HK-2 (cell line): ENCODE data around the gene CDH4.
"Not testable (repeated sequence)": the region's sequence is repeated elsewhere in the genome, so short reads cannot be mapped to it uniquely, and the experiment has no call there.

ENCODE experiments used
- DNase-seq: peaks from one replicate; pipeline ENCODE4 v3.0.0-alpha.2; 2018; ENCODE audit not compliant: unreplicated experiment

The CDH4 gene

GRCh38 chr20:61437280-61438206, 185.5 kb downstream of the CDH4 start:
- DNase-seq: no peak

- no peak for DNase-seq
Measured at GRCh38 chr20:61438285-61438684, 186.2 kb downstream of the CDH4 start.

GRCh38 chr20:61439251-61439650, 187.2 kb downstream of the CDH4 start:
- DNase-seq: no peak

GRCh38 chr20:61440548-61441055, 188.5 kb downstream of the CDH4 start:
- no peak for DNase-seq

- DNase-seq: no peak
Measured at GRCh38 chr20:61441537-61441936, 189.5 kb downstream of the CDH4 start.

- DNase-seq: no peak
Measured at GRCh38 chr20:61442075-61442670, 190.1 kb downstream of the CDH4 start.

- DNase-seq: no peak
Measured at GRCh38 chr20:61442718-61443117, 190.7 kb downstream of the CDH4 start.

GRCh38 chr20:61443443-61444126, 191.5 kb downstream of the CDH4 start:
- DNase-seq: no peak

- DNase-seq: no peak
Measured at GRCh38 chr20:61444637-61445036, 192.6 kb downstream of the CDH4 start.

GRCh38 chr20:61445138-61445537, 193.1 kb downstream of the CDH4 start:
- no peak for DNase-seq

- no peak for DNase-seq
Measured at GRCh38 chr20:61445741-61446140, 193.7 kb downstream of the CDH4 start.

- no peak for DNase-seq
Measured at GRCh38 chr20:61447952-61448351, 195.9 kb downstream of the CDH4 start.

GRCh38 chr20:61448386-61448785, 196.3 kb downstream of the CDH4 start:
- DNase-seq: no peak

- no peak for DNase-seq
Measured at GRCh38 chr20:61449057-61449609, 197.1 kb downstream of the CDH4 start.

GRCh38 chr20:61449916-61450315, 197.9 kb downstream of the CDH4 start:
- peak; percentile 6 for DNase-seq

GRCh38 chr20:61450549-61450948, 198.5 kb downstream of the CDH4 start:
- no peak for DNase-seq

GRCh38 chr20:61451009-61451408, 198.9 kb downstream of the CDH4 start:
- DNase-seq: no peak

- no peak for DNase-seq
Measured at GRCh38 chr20:61451953-61452352, 199.9 kb downstream of the CDH4 start.

GRCh38 chr20:61453219-61453618, 201.2 kb downstream of the CDH4 start:
- no peak for DNase-seq

GRCh38 chr20:61453623-61454022, 201.6 kb downstream of the CDH4 start:
- DNase-seq: not testable (repeated sequence)

GRCh38 chr20:61454053-61454452, 202.0 kb downstream of the CDH4 start:
- DNase-seq: no peak
